Sigmoid colon (tissue), 4 donors: ENCODE measurements around the gene DNAJA3.

ENCODE experiments used
- POLR2A ChIP-seq, 2 donors: fragments of 450-650 bp; IDR thresholded peaks; one replicate each; pipeline ENCODE4 v1.6.1; 2016; ENCODE audit warnings: antibody characterized with exemption in 2 of 2, mild to moderate bottlenecking in 2 of 2, moderate library complexity in 2 of 2
- POLR2AphosphoS5 ChIP-seq, 4 donors: sonication (generic); formaldehyde crosslinking; IDR thresholded peaks; one replicate each; pipeline ENCODE4 v1.6.1; 2017; ENCODE audit warnings: antibody characterized with exemption in 4 of 4
- TF ChIP-seq, protein P1 (sequence below), 4 experiments: fragments of 450-650 bp in 3 of 4; fragments of 200-600 bp in 1 of 4; IDR thresholded peaks; one replicate each; pipeline ENCODE4 v1.5.1; 2016 to 2019; ENCODE audit warnings: antibody characterized with exemption in 4 of 4, mild to moderate bottlenecking in 3 of 4, moderate library complexity in 2 of 4

DNA sequence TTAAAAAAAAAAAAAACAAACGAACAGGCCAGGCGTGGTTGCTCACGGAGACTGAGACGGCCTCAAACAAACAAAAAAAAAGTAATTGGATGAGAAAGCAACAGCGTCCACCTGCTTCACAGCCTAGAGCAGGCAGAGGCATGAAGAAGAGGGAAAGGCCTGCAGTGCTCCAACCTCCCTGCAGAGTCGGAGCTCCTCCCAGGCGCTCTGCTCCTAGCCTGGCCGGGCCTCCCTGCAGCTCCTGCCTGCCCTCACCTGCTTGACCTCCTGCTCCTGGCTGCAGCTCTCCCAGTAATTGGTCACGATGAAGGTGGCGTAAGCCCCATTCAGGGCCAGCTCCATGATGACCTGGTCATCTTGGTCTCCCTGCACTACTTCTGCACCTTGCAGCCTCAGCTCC is 43.3 kb downstream of the DNAJA3 start:
- TF ChIP-seq, protein P1, sequence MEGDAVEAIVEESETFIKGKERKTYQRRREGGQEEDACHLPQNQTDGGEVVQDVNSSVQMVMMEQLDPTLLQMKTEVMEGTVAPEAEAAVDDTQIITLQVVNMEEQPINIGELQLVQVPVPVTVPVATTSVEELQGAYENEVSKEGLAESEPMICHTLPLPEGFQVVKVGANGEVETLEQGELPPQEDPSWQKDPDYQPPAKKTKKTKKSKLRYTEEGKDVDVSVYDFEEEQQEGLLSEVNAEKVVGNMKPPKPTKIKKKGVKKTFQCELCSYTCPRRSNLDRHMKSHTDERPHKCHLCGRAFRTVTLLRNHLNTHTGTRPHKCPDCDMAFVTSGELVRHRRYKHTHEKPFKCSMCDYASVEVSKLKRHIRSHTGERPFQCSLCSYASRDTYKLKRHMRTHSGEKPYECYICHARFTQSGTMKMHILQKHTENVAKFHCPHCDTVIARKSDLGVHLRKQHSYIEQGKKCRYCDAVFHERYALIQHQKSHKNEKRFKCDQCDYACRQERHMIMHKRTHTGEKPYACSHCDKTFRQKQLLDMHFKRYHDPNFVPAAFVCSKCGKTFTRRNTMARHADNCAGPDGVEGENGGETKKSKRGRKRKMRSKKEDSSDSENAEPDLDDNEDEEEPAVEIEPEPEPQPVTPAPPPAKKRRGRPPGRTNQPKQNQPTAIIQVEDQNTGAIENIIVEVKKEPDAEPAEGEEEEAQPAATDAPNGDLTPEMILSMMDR (IDR thresholded peaks at IDR 0.05), result no peak
- no peak for TF ChIP-seq POLR2A (IDR thresholded peaks at IDR 0.05)
- TF ChIP-seq POLR2AphosphoS5 (IDR thresholded peaks at IDR 0.05), result no peak
